Neuronal stem cell (in vitro differentiated cells): ENCODE data around the gene ADCY2.

Experiments used
- DNase-seq: peaks from one replicate; pipeline ENCODE4 v3.0.0-alpha.2; 2013; ENCODE audit warnings: low spot score
- H2AFZ ChIP-seq: one replicate; pipeline ENCODE4 v1.6.1; 2013; ENCODE audit warnings: mild to moderate bottlenecking, low read length, inconsistent platforms
- H2AK5ac ChIP-seq: 2 replicates; pipeline ENCODE4 v1.6.1; 2013; ENCODE audit warnings: low read depth, mild to moderate bottlenecking, inconsistent platforms, low read length, moderate library complexity, mixed read lengths
- H2BK120ac ChIP-seq: 2 replicates; pipeline ENCODE4 v1.6.1; 2013; ENCODE audit warnings: low read depth, mild to moderate bottlenecking, inconsistent platforms, low read length, moderate library complexity, mixed read lengths
- H2BK12ac ChIP-seq: one replicate; pipeline ENCODE4 v1.6.1; 2013; ENCODE audit warnings: low read length, inconsistent platforms
- H2BK15ac ChIP-seq: 2 replicates; pipeline ENCODE4 v1.6.1; 2013; ENCODE audit warnings: mild to moderate bottlenecking, low read length, inconsistent platforms, mixed read lengths
- H2BK5ac ChIP-seq: one replicate; pipeline ENCODE4 v1.6.1; 2013; ENCODE audit warnings: inconsistent platforms, mild to moderate bottlenecking, low read length, moderate library complexity
- H3K14ac ChIP-seq: one replicate; pipeline ENCODE4 v1.6.1; 2013; ENCODE audit warnings: low read length, inconsistent platforms
- H3K18ac ChIP-seq: 2 replicates; pipeline ENCODE4 v1.6.1; 2013; ENCODE audit warnings: low read length, inconsistent platforms
- H3K23ac ChIP-seq: 2 replicates; pipeline ENCODE4 v1.6.1; 2013; ENCODE audit warnings: low read depth, mild to moderate bottlenecking, mixed read lengths, low read length, inconsistent platforms; ENCODE audit not compliant: poor library complexity
- H3K27ac ChIP-seq: replicated peaks from 3 replicates; pipeline ENCODE4 v1.5.1; 2013; ENCODE audit warnings: low read length, inconsistent platforms
- H3K27me3 ChIP-seq, 3 experiments: 2 replicates each; pipeline ENCODE4 v1.6.1; 2013; ENCODE audit warnings: low read length in 3 of 3, mild to moderate bottlenecking in 2 of 3, inconsistent platforms in 1 of 3, low read depth in 1 of 3, mixed read lengths in 1 of 3, moderate library complexity in 1 of 3; ENCODE audit not compliant: control insufficient read depth in 3 of 3, insufficient read depth in 3 of 3
- H3K36me3 ChIP-seq, 2 donors: replicated peaks in 1 of 2; 2 replicates each; pipeline ENCODE4 v1.6.1; 2013; ENCODE audit warnings: low read length in 2 of 2; ENCODE audit not compliant: control insufficient read depth in 2 of 2, insufficient read depth in 2 of 2
- H3K4ac ChIP-seq: 2 replicates; pipeline ENCODE4 v1.6.1; 2013; ENCODE audit warnings: inconsistent platforms, mild to moderate bottlenecking, low read length, moderate library complexity
- H3K4me1 ChIP-seq, 2 donors: 1 replicate in 1 of 2; 2 replicates in 1 of 2; pipeline ENCODE4 v1.6.1; 2013; ENCODE audit warnings: low read length in 2 of 2, low read depth in 1 of 2; ENCODE audit not compliant: control insufficient read depth in 2 of 2, insufficient read depth in 1 of 2
- H3K4me2 ChIP-seq: one replicate; pipeline ENCODE4 v1.6.1; 2013; ENCODE audit warnings: mild to moderate bottlenecking, low read length, inconsistent platforms; ENCODE audit not compliant: insufficient read depth, poor library complexity, severe bottlenecking
- H3K4me3 ChIP-seq, 2 donors: 2 replicates each; pipeline ENCODE4 v1.5.1; 2013; ENCODE audit warnings: low read length in 2 of 2, mild to moderate bottlenecking in 2 of 2, inconsistent platforms in 1 of 2, moderate library complexity in 1 of 2
- H3K79me1 ChIP-seq: one replicate; pipeline ENCODE4 v1.6.1; 2013; ENCODE audit warnings: low read depth, mild to moderate bottlenecking, inconsistent platforms, low read length, moderate library complexity
- H3K9ac ChIP-seq: one replicate; pipeline ENCODE4 v1.6.1; 2013; ENCODE audit warnings: mild to moderate bottlenecking, low read depth, low read length, inconsistent platforms; ENCODE audit not compliant: poor library complexity
- H3K9me3 ChIP-seq, 2 donors: replicated peaks in 1 of 2; 2 replicates each; pipeline versions ENCODE3 to v1.6.1; 2013; ENCODE audit warnings: low read length in 2 of 2, mild to moderate bottlenecking in 2 of 2, inconsistent platforms in 1 of 2, low read depth in 1 of 2, mixed read lengths in 1 of 2, moderate library complexity in 1 of 2; ENCODE audit not compliant: control insufficient read depth in 2 of 2, insufficient read depth in 1 of 2
- H4K8ac ChIP-seq: one replicate; pipeline ENCODE4 v1.6.1; 2013; ENCODE audit warnings: low read depth, mild to moderate bottlenecking, inconsistent platforms, low read length, moderate library complexity
- H4K91ac ChIP-seq: one replicate; pipeline ENCODE4 v1.6.1; 2013; ENCODE audit warnings: low read length, low read depth, mild to moderate bottlenecking, inconsistent platforms; ENCODE audit not compliant: poor library complexity
- WGBS, 2 donors: extraction: QIAGEN DNeasy Blood & Tissue Kit; methylation state at CpG; one replicate each; pipeline ENCODE4 v1.1.7; 2013; ENCODE audit warnings: missing lambda C conversion rate in 2 of 2, mixed read lengths in 1 of 2; ENCODE audit not compliant: insufficient read length in 2 of 2, insufficient replicate concordance in 1 of 2; ENCODE audit errors: extremely low coverage in 2 of 2; 5-methylcytosine and 5-hydroxymethylcytosine counted together

ADCY2 gene

GRCh38 chr5:7642029-7642428 is 246.1 kb downstream of the ADCY2 start:
- no peak overlapping the region for H4K91ac ChIP-seq
- DNase-seq = no peak
- H3K4me2 ChIP-seq = no peak overlapping the region
- no peak overlapping the region for H3K4me3 ChIP-seq
- H3K9me3 ChIP-seq = no peaks in the 10 kb centered on the region
- H2BK5ac ChIP-seq = no peak overlapping the region
- H3K4ac ChIP-seq = no peak overlapping the region
- no peaks in the 10 kb centered on the region for H3K4me1 ChIP-seq
- H4K8ac ChIP-seq = no peak overlapping the region
- no peaks in the 10 kb centered on the region for H3K79me1 ChIP-seq
- H3K18ac ChIP-seq = no peak overlapping the region
- no peak overlapping the region for H3K27ac ChIP-seq
- H2AFZ ChIP-seq = no peak overlapping the region
- no peaks in the 10 kb centered on the region for H3K27me3 ChIP-seq
- no peak overlapping the region for H2BK120ac ChIP-seq
- no peak overlapping the region for H2AK5ac ChIP-seq
- no peak overlapping the region for H2BK15ac ChIP-seq
- no peak overlapping the region for H3K23ac ChIP-seq
- H2BK12ac ChIP-seq = no peak overlapping the region
- peaks cover 0 to 1% of the 10 kb centered on the region in 2 donors for H3K36me3 ChIP-seq
- H3K9ac ChIP-seq = no peak overlapping the region
- H3K14ac ChIP-seq = no peak overlapping the region

- no peak overlapping the region for H4K8ac ChIP-seq
- no peaks in the 10 kb centered on the region for H3K36me3 ChIP-seq
- H3K4me3 ChIP-seq = no peak overlapping the region
- no peaks in the 10 kb centered on the region for H3K4me1 ChIP-seq
- no peaks in the 10 kb centered on the region for H3K9me3 ChIP-seq
- H3K27ac ChIP-seq = no peak overlapping the region
- H2BK15ac ChIP-seq = no peak overlapping the region
- DNase-seq = no peak
- no peak overlapping the region for H3K14ac ChIP-seq
- H3K4me2 ChIP-seq = no peak overlapping the region
- no peak overlapping the region for H3K18ac ChIP-seq
- H2AFZ ChIP-seq = no peak overlapping the region
- H2BK5ac ChIP-seq = no peak overlapping the region
- no peaks in the 10 kb centered on the region for H3K79me1 ChIP-seq
- no peak overlapping the region for H2AK5ac ChIP-seq
- H2BK12ac ChIP-seq = no peak overlapping the region
- H3K9ac ChIP-seq = no peak overlapping the region
- no peak overlapping the region for H4K91ac ChIP-seq
- H2BK120ac ChIP-seq = no peak overlapping the region
- H3K4ac ChIP-seq = no peak overlapping the region
- no peak overlapping the region for H3K23ac ChIP-seq
- WGBS, 2 donors = no CpG with 5 or more reads among the region's 3 CpGs
- no peaks in the 10 kb centered on the region for H3K27me3 ChIP-seq
Measured at GRCh38 chr5:7644723-7645122, 248.8 kb downstream of the ADCY2 start.

- DNase-seq = no peak
- WGBS, 2 donors = no CpG with 5 or more reads among the region's 6 CpGs
- H3K9me3 ChIP-seq = no peaks in the 10 kb centered on the region
Measured at GRCh38 chr5:7650755-7651154, 254.8 kb downstream of the ADCY2 start.

GRCh38 chr5:7653046-7653445 is 257.1 kb downstream of the ADCY2 start:
- Histone ChIP-seq H3K4me2 (no peak overlapping the region), H3K27ac (no peak overlapping the region), H4K8ac (no peak overlapping the region), H3K27me3 (peaks cover 0 to 2% (median 0%) of the 10 kb centered on the region in 3 experiments), H3K9ac (no peak overlapping the region), H3K18ac (no peak overlapping the region), H3K9me3 (peaks cover 0 to 1% of the 10 kb centered on the region in 2 donors), H3K23ac (no peak overlapping the region), H2AK5ac (no peak overlapping the region), H3K14ac (no peak overlapping the region), H4K91ac (no peak overlapping the region), H2BK120ac (no peak overlapping the region), H2AFZ (no peak overlapping the region), H3K79me1 (no peaks in the 10 kb centered on the region), H2BK15ac (no peak overlapping the region), H3K36me3 (no peaks in the 10 kb centered on the region), H3K4ac (no peak overlapping the region), H2BK12ac (no peak overlapping the region), H3K4me1 (no peaks in the 10 kb centered on the region), H3K4me3 (no peak overlapping the region), H2BK5ac (no peak overlapping the region)
- WGBS, 2 donors = no CpG with 5 or more reads among the region's 6 CpGs
- DNase-seq = no peak

More at GRCh38 chr5:7650755-7651154, 254.8 kb downstream of the ADCY2 start:
- no peak overlapping the region for H3K9ac ChIP-seq
- no peak overlapping the region for H2AK5ac ChIP-seq
- no peak overlapping the region for H2AFZ ChIP-seq
- H3K4me2 ChIP-seq = no peak overlapping the region
- H3K14ac ChIP-seq = no peak overlapping the region
- no peak overlapping the region for H4K8ac ChIP-seq
- no peak overlapping the region for H4K91ac ChIP-seq
- H2BK5ac ChIP-seq = no peak overlapping the region
- H3K18ac ChIP-seq = no peak overlapping the region
- H2BK12ac ChIP-seq = no peak overlapping the region
- H3K4me3 ChIP-seq = no peak overlapping the region
- no peak overlapping the region for H2BK120ac ChIP-seq
- H3K4me1 ChIP-seq = no peaks in the 10 kb centered on the region
- no peak overlapping the region for H3K4ac ChIP-seq
- H3K27me3 ChIP-seq = peaks cover 0 to 2% (median 0%) of the 10 kb centered on the region in 3 experiments
- no peaks in the 10 kb centered on the region for H3K79me1 ChIP-seq
- H3K36me3 ChIP-seq = no peaks in the 10 kb centered on the region
- no peak overlapping the region for H3K27ac ChIP-seq
- H2BK15ac ChIP-seq = no peak overlapping the region
- H3K23ac ChIP-seq = no peak overlapping the region
